HG03354 (cell line): ENCODE measurements around the gene ANKRD17.
"Not testable (repeated sequence)": the region's sequence is repeated elsewhere in the genome, so short reads cannot be mapped to it uniquely, and the experiment has no call there.

Source experiments
- ATAC-seq: cut with Tn5 transposase; IDR thresholded peaks from one replicate; pipeline ENCODE4 v1.9.1; 2021; ENCODE audit warnings: mild to moderate bottlenecking; ENCODE audit not compliant: unreplicated experiment, poor library complexity, severe bottlenecking

The ANKRD17 gene

GRCh38 chr4:73208376-73208775, 50.2 kb downstream of the ANKRD17 start:
- no peak for ATAC-seq

GRCh38 chr4:73206236-73206635, 52.4 kb downstream of the ANKRD17 start:
- no peak for ATAC-seq

GRCh38 chr4:73205482-73205881, 53.1 kb downstream of the ANKRD17 start:
- ATAC-seq = no peak

- not testable (repeated sequence) for ATAC-seq
These were observed 54.6 kb downstream of the ANKRD17 start for GRCh38 chr4:73203976-73204375.

- ATAC-seq = no peak
These were observed 61.4 kb downstream of the ANKRD17 start for GRCh38 chr4:73197220-73197619.

- ATAC-seq = no peak
These were observed 64.5 kb downstream of the ANKRD17 start for GRCh38 chr4:73194064-73194463.

GRCh38 chr4:73193659-73194058, 64.9 kb downstream of the ANKRD17 start:
- ATAC-seq = peak; percentile 19

GRCh38 chr4:73193155-73193554, 65.4 kb downstream of the ANKRD17 start:
- peak; percentile 69 for ATAC-seq

GRCh38 chr4:73189274-73189810, 69.3 kb downstream of the ANKRD17 start:
- ATAC-seq = no peak

- ATAC-seq = peak; percentile 84
These were observed 71.3 kb downstream of the ANKRD17 start for GRCh38 chr4:73187325-73187724.

GRCh38 chr4:73185903-73186302, 72.7 kb downstream of the ANKRD17 start:
- no peak for ATAC-seq

GRCh38 chr4:73181231-73181630, 77.4 kb downstream of the ANKRD17 start:
- no peak for ATAC-seq

- ATAC-seq = no peak
These were observed 80.2 kb downstream of the ANKRD17 start for GRCh38 chr4:73178389-73178788.

- no peak for ATAC-seq
These were observed 86.4 kb downstream of the ANKRD17 start for GRCh38 chr4:73172161-73172560.

GRCh38 chr4:73170518-73171198, 87.9 kb downstream of the ANKRD17 start:
- ATAC-seq = no peak

GRCh38 chr4:73166212-73166611, 92.4 kb downstream of the ANKRD17 start:
- ATAC-seq = no peak

GRCh38 chr4:73161527-73162185, 96.9 kb downstream of the ANKRD17 start:
- ATAC-seq = no peak

- ATAC-seq = no peak
These were observed 102.2 kb downstream of the ANKRD17 start for GRCh38 chr4:73156394-73156793.

- no peak for ATAC-seq
These were observed 105.7 kb downstream of the ANKRD17 start for GRCh38 chr4:73152893-73153292.

- no peak for ATAC-seq
These were observed 115.5 kb downstream of the ANKRD17 start for GRCh38 chr4:73142995-73143547.

GRCh38 chr4:73139991-73140390, 118.6 kb downstream of the ANKRD17 start:
- no peak for ATAC-seq
